ENCODE measurements around the gene TMEM150C.

GRCh38 chr4:82569076-82569475 is 7.3 kb upstream of the TMEM150C start:
- TF ChIP-seq CTCF (conservative IDR thresholded peaks at IDR 0.05 in 1 of 2, IDR thresholded peaks at IDR 0.05 in 1 of 2; ENCODE audit: low read depth in 1 of 2, low read length in 2 of 2) (no peak), EZH2 (IDR thresholded peaks at IDR 0.05; ENCODE audit: low read length, missing control alignments) (no peak)
